ENCODE data around the gene PPARA.

Gene PPARA

DNA sequence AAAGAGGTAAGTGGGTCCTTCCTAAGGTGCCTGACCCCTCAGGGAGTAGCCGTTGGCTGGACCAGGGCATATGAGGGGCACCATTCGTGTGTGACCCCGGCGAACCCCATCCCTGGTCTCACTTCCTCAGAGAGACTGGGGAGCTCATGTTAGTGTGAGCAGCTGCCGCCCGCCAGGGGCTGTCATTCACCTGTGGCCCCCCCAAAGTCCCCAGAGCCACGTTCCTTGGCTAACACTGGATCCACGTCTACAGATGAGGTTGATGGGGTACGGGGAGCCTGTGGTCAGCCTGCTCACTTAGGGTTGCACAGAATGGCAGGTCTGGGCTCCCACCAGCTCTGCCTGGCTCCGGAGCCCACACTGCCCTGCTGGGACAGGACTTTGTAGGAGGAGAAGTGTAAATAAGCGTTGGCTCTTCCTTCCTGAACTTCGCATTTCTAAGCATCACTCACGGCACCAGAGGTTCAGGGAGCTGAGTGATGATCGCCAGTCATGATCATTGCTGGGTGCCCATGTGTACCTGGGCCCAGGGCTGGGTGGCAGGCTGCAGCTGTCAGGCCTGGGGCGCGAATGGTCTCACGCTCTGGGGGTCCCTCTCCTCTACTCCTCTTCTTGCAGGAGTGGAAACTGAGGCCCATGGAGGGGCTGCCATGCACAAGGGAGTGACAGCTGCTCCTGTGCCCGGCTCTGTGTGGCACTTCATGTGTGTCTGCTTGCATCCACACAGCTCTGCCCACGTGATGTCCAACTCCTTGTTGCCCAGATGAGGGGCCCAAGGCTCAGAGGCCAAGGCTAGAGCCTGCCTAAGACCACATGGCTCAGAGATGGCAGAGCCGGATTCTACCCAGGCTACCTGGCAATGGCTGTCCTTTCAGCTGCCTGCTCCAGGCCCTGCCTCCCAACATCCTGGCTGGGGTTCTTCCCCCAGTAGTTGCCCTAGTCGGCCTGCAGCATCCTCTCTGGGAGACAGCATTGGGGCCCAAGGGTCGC lies 128.6 kb downstream of the PPARA start:
- no peak overlapping the region for H3K27ac ChIP-seq
- TF ChIP-seq, protein P1, sequence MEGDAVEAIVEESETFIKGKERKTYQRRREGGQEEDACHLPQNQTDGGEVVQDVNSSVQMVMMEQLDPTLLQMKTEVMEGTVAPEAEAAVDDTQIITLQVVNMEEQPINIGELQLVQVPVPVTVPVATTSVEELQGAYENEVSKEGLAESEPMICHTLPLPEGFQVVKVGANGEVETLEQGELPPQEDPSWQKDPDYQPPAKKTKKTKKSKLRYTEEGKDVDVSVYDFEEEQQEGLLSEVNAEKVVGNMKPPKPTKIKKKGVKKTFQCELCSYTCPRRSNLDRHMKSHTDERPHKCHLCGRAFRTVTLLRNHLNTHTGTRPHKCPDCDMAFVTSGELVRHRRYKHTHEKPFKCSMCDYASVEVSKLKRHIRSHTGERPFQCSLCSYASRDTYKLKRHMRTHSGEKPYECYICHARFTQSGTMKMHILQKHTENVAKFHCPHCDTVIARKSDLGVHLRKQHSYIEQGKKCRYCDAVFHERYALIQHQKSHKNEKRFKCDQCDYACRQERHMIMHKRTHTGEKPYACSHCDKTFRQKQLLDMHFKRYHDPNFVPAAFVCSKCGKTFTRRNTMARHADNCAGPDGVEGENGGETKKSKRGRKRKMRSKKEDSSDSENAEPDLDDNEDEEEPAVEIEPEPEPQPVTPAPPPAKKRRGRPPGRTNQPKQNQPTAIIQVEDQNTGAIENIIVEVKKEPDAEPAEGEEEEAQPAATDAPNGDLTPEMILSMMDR (conservative IDR thresholded peaks at IDR 0.05) = no peak

DNA sequence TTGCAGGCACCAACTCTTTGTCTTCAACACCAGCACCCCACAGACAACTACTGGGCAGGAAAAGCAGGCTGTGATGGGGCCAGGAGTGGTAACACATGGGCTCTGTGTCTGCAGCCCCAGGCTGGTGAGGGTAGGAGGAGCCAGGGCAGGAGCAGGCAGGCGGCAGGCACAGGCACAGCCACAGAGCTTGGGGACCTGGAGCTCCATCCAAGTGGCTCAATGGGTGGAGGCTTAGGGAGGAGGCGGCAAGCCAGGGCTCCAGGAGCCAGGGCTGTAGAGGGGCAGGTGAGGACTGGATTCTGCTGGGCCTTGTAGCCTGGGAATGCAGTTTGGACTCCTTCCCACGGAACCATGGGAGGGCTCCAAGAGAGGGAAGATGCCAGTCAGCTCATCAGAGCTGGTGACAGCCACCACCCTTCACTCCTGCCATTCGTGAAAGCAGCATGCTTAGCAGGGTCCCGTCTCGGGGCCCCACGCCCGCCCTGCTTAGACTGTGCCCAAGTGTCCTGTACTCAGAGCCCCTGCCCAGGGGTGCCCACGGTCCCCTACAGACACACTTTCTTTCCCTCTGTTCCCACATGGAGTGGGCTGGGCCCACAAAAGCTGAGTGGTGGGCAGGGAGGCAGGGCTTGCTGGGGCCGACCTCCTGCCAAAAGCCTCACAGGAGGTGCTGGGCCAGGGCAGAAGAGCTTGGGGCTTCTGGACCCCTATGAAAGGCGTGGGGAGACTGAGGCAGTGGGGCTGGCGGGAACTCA lies 129.9 kb downstream of the PPARA start:
- TF ChIP-seq, protein P1 (conservative IDR thresholded peaks at IDR 0.05) = no peak

DNA sequence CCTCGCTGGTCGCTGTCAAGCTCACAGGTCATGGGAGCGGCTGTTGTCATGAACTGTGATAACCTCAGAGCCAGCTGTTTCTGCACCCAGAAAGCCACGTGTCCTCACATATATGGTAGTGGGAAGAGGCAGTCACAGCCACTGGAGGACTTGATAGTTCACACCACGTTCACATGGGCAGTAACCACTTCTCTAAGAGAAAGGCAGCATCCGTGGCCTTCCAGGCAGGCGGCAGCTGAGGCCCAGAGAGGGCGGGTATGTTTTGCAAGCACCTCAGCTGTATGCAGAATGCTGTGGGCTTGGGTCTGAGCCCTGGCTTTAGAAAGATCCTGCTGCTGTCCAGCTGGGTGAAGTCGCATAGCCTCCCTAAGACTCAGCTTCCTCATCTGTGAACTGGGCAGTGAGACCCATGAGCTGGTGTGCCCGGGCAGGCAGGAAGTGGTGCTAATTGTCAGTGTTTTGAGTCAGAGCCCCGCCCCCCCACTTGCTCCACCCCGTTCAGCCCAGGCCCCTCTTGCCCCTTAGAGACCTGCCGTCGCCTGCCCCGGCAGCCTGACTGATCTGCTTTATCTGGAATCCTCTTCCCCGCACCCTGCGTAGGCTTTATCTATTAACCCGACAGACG lies 130.8 kb downstream of the PPARA start:
- H3K27ac ChIP-seq = no peak overlapping the region
- TF ChIP-seq, protein P1 (conservative IDR thresholded peaks at IDR 0.05) = no peak

More for the DNA sequence above, 129.9 kb downstream of the PPARA start:
- no peak overlapping the region for H3K27ac ChIP-seq

DNA sequence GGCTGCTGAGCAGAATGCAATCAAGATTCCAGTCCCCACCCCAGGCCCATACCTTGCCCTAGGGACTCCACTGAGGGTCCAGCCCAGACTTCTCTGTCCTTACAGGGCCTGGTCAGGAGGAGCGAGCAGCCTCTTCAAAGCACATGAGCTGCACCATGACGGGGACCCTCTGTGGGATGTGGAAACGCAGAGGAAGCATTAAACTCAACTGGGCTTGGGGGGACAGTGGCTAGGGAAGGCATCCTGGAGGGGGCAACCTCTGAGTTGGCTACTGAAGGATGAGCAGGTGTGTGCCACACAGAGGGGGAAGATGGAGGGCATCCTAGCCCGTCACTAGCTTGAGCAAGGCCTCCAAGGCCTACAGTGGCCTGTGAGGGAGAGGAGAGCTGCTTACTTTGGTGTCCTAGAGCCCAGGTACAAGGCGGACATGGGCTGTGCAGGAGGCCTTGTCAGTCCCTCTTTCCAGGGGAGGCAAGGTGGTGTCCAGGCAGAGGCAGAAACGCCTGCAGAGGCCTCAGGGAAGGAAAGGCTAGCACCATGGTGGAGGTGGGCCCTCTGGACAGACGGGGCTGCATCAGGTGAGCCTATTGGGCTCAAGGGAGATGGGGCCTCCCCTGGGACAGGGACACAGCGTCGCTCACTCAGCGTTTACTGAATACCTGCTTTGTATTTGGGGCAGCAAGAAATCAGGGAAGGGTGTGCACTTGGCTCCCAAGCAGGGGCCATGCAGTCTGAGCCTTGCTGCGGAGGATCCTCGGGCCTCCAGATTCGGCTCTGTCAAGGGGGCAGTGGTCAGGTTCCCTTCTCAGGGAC lies 131.7 kb downstream of the PPARA start:
- TF ChIP-seq, protein P1 (conservative IDR thresholded peaks at IDR 0.05) = no peak
- no peak overlapping the region for H3K27ac ChIP-seq

DNA sequence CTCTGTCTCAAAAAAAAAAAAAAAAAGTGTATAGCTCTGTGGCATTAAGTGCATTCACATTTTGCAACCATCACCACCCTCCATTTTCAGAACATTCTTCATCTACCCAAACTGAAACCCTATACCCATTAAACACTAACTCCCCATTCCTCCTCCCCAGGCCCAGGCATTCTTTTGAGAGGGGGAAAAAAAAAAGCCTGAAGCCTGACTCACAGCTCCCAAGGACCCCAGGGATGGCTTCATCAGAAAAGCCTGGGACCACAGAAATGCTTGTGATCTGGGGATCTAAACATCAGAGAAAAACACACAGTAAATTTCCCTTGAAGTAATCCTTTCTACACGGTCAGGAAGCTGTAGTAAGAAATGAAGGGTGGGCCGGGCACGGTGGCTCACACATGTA lies 135.7 kb downstream of the PPARA start:
- H3K27ac ChIP-seq = no peak overlapping the region
- TF ChIP-seq, protein P1 (conservative IDR thresholded peaks at IDR 0.05) = no peak

DNA sequence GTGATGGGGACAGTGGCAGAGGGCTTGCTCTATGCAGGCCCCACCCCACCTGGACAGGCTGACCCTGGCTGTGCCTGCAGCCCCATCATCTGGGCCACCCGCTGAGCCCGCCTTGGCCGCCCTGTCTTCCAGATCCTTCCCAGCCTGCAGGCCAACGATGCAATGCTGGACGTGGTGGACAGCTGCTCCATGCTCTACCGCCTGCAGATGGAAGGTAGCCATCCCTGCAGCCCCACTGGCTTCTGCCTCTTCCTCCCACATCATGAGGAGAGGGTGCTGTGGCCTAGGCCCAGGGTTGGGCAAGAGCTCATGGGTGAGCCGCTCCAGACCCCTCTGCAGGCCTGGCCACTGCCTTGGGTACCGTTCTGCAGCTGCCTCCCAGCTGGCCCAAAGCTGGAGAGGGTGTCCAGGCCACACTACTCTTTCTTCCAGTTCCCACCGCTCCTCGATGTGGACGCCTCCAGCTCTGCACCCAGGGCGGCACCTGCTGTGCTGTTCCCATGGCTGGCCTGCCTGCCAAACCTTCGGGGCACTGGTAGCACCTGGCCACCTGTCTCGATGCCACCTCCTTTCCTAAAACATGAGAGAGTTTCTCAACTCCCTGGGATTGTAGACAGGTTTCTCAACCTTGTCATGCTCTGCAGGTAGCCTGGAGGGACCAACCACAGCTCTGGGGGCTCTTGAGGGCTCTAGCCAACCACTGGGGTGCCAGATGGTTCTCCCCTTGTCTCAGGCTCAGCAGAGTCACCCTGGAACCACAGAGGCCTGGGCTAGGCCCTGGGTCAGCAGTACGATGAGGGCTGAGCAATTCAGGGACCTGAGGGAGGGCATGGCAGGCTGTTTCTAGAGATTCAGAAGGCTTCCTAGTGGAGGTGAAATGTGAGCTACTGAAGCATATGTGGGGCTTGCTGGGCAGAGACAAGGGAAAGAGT lies 136.9 kb downstream of the PPARA start:
- no peak overlapping the region for H3K27ac ChIP-seq
- TF ChIP-seq, protein P1 (conservative IDR thresholded peaks at IDR 0.05) = no peak
